IMR-90 (cell line): Measurements from ENCODE around the gene PRPF6. TPM values are rescaled to one million over a fixed set of nuclear protein-coding genes. Genes with fewer than 3 reads are reported as not detected.

Source experiments
- ATAC-seq: fragments of 200-7000 bp; cut with Tn5 transposase; 2 replicates; pipeline ENCODE4 v1.9.1; 2020; ENCODE audit warnings: low read depth, mild to moderate bottlenecking, moderate library complexity
- BruUV-seq: library from RNA; stranded (reverse); fragments of 400-500 nt; replicated peaks from 2 replicates; lab custom pipeline; 2021; lab: Mats Ljungman, UMichigan
- CTCF ChIA-PET: fragments of 300-600 bp; formaldehyde crosslinking; extraction: SDS; loops from one replicate; lab custom pipeline; 2021; ENCODE audit warnings: antibody characterized with exemption; lab: Yijun Ruan, JAX
- POLR2A ChIA-PET: fragments of 300-600 bp; sonication (Branson Sonifier 250); formaldehyde crosslinking; loops from one replicate; lab custom pipeline; 2022; ENCODE audit warnings: antibody characterized with exemption; ENCODE audit not compliant: unreplicated experiment; lab: Charles Lee
- DNase-seq: peaks from one replicate; pipeline ENCODE4 v3.0.0; 2013
- H2AFZ ChIP-seq: replicated peaks from 2 replicates; pipeline ENCODE3; 2013; ENCODE audit warnings: low read length, mild to moderate bottlenecking; ENCODE audit not compliant: poor library complexity
- H2AK5ac ChIP-seq: 2 replicates; pipeline ENCODE4 v1.6.1; 2013; ENCODE audit warnings: low read depth, low read length, inconsistent platforms
- H2AK9ac ChIP-seq: replicated peaks from 2 replicates; pipeline ENCODE3; 2013; ENCODE audit warnings: mild to moderate bottlenecking, low read depth, low read length, moderate library complexity; ENCODE audit not compliant: poor library complexity
- H2BK120ac ChIP-seq: 2 replicates; pipeline ENCODE4 v1.6.1; 2013; ENCODE audit warnings: low read depth, low read length, inconsistent platforms
- H2BK15ac ChIP-seq: 3 replicates; pipeline ENCODE4 v1.6.1; 2013; ENCODE audit warnings: low read depth, low read length, inconsistent platforms
- H2BK20ac ChIP-seq: 2 replicates; pipeline ENCODE4 v1.6.1; 2013; ENCODE audit warnings: low read depth, mild to moderate bottlenecking, inconsistent platforms, low read length, moderate library complexity
- H2BK5ac ChIP-seq: 2 replicates; pipeline ENCODE4 v1.6.1; 2013; ENCODE audit warnings: mild to moderate bottlenecking, low read depth, low read length, inconsistent platforms; ENCODE audit not compliant: poor library complexity, severe bottlenecking
- H3K14ac ChIP-seq: replicated peaks from 2 replicates; pipeline ENCODE4 v1.6.1; 2013; ENCODE audit warnings: low read depth, low read length, inconsistent platforms
- H3K18ac ChIP-seq: 2 replicates; pipeline ENCODE4 v1.6.1; 2013; ENCODE audit warnings: low read depth, low read length, control low read depth
- H3K23ac ChIP-seq: 2 replicates; pipeline ENCODE4 v1.6.1; 2013; ENCODE audit warnings: low read depth, low read length, inconsistent platforms
- H3K27ac ChIP-seq: 2 replicates; pipeline ENCODE4 v1.5.1; 2013; ENCODE audit warnings: mild to moderate bottlenecking, control low read depth, low read length; ENCODE audit not compliant: insufficient read depth
- H3K27me3 ChIP-seq: 2 replicates; pipeline ENCODE4 v1.6.1; 2013; ENCODE audit warnings: low read length; ENCODE audit not compliant: control insufficient read depth, insufficient read depth
- H3K36me3 ChIP-seq: 2 replicates; pipeline ENCODE4 v1.6.1; 2013; ENCODE audit warnings: low read length, mixed read lengths; ENCODE audit not compliant: control insufficient read depth, insufficient read depth
- H3K4ac ChIP-seq: 2 replicates; pipeline ENCODE4 v1.6.1; 2013; ENCODE audit warnings: low read depth, low read length, inconsistent platforms
- H3K4me1 ChIP-seq: 2 replicates; pipeline ENCODE4 v1.6.1; 2013; ENCODE audit warnings: low read length, mixed read lengths; ENCODE audit not compliant: control insufficient read depth, insufficient read depth
- H3K4me2 ChIP-seq: 2 replicates; pipeline ENCODE4 v1.6.1; 2013; ENCODE audit warnings: low read depth, mild to moderate bottlenecking, control low read depth, low read length, moderate library complexity
- H3K4me3 ChIP-seq: 2 replicates; pipeline ENCODE4 v1.5.1; 2013; ENCODE audit warnings: low read depth, mild to moderate bottlenecking, control low read depth, low read length, moderate library complexity; ENCODE audit not compliant: insufficient read depth
- H3K56ac ChIP-seq: 2 replicates; pipeline ENCODE4 v1.6.1; 2013; ENCODE audit warnings: low read length, inconsistent platforms; ENCODE audit not compliant: insufficient read depth; ENCODE audit errors: extremely low read depth
- H3K79me1 ChIP-seq, 2 experiments: 2 replicates each; pipeline ENCODE4 v1.6.1; 2013; ENCODE audit warnings: low read length in 2 of 2, inconsistent platforms in 1 of 2, low read depth in 1 of 2
- H3K9ac ChIP-seq: 2 replicates; pipeline ENCODE4 v1.6.1; 2013; ENCODE audit warnings: low read depth, low read length, control low read depth
- H3K9me1 ChIP-seq: 2 replicates; pipeline ENCODE4 v1.6.1; 2013; ENCODE audit warnings: low read length, inconsistent platforms; ENCODE audit not compliant: insufficient read depth
- H3K9me3 ChIP-seq: 2 replicates; pipeline ENCODE4 v1.6.1; 2013; ENCODE audit warnings: low read length; ENCODE audit not compliant: control insufficient read depth, insufficient read depth
- H4K20me1 ChIP-seq: 2 replicates; pipeline ENCODE4 v1.6.1; 2013; ENCODE audit warnings: low read length, inconsistent platforms; ENCODE audit not compliant: insufficient read depth
- H4K5ac ChIP-seq: 2 replicates; pipeline ENCODE4 v1.6.1; 2013; ENCODE audit warnings: mild to moderate bottlenecking, low read depth, low read length, control low read depth
- H4K8ac ChIP-seq, 2 experiments: 2 replicates each; pipeline ENCODE4 v1.6.1; 2013; ENCODE audit warnings: low read depth in 2 of 2, low read length in 2 of 2, control low read depth in 1 of 2, inconsistent platforms in 1 of 2
- H4K91ac ChIP-seq: 2 replicates; pipeline ENCODE4 v1.6.1; 2013; ENCODE audit warnings: low read depth, low read length, inconsistent platforms; ENCODE audit not compliant: insufficient read depth
- BHLHE40 ChIP-seq: fragments of 150-350 bp; IDR thresholded peaks from 2 replicates; pipeline ENCODE4 v1.6.1; 2016; ENCODE audit warnings: mild to moderate bottlenecking, low read depth, low read length
- FOS ChIP-seq: fragments of 150-350 bp; IDR thresholded peaks from 2 replicates; pipeline ENCODE4 v1.6.1; 2016; ENCODE audit warnings: low read depth, low read length
- MAFK ChIP-seq: IDR thresholded peaks from 2 replicates; pipeline ENCODE4 v1.6.1; 2012; ENCODE audit warnings: low read depth, low read length, improper control_type of control experiment
- MXI1 ChIP-seq: IDR thresholded peaks from 2 replicates; pipeline ENCODE4 v1.6.1; 2012; ENCODE audit warnings: low read depth, mild to moderate bottlenecking, low read length, moderate library complexity, borderline replicate concordance
- NFE2L2 ChIP-seq: fragments of 150-350 bp; IDR thresholded peaks from 2 replicates; pipeline ENCODE4 v1.6.1; 2016; ENCODE audit warnings: low read depth, mild to moderate bottlenecking, low read length
- POLR2A ChIP-seq: IDR thresholded peaks from 2 replicates; pipeline ENCODE4 v1.6.1; 2012; ENCODE audit warnings: mild to moderate bottlenecking, low read depth, low read length
- RAD21 ChIP-seq: IDR thresholded peaks from 2 replicates; pipeline ENCODE4 v1.6.1; 2012; ENCODE audit warnings: low read length, improper control_type of control experiment
- RCOR1 ChIP-seq: IDR thresholded peaks from 2 replicates; pipeline ENCODE4 v1.6.1; 2012; ENCODE audit warnings: mild to moderate bottlenecking, low read length, improper control_type of control experiment; ENCODE audit not compliant: insufficient replicate concordance
- RFX5 ChIP-seq: IDR thresholded peaks from 2 replicates; pipeline ENCODE4 v1.8.0; 2012; ENCODE audit warnings: low read depth, mild to moderate bottlenecking, low read length, moderate library complexity
- SMC3 ChIP-seq: fragments of 150-350 bp; IDR thresholded peaks from 2 replicates; pipeline ENCODE4 v1.6.1; 2016; ENCODE audit warnings: low read depth, mild to moderate bottlenecking, antibody characterized with exemption, low read length, moderate library complexity
- WGBS, 2 experiments: methylation state at CpG; one replicate each; pipeline versions ENCODE4 v1.1.5 to v1.1.7; 2013; ENCODE audit warnings: missing lambda C conversion rate in 2 of 2; ENCODE audit not compliant: insufficient read length in 1 of 2; ENCODE audit errors: extremely low coverage in 2 of 2; 5-methylcytosine and 5-hydroxymethylcytosine counted together
- dilution Hi-C: fragments of 300-500 bp; cut with HindIII; formaldehyde crosslinking; loops from one replicate; pipeline ENCODE4 v1.14.3; 2018; ENCODE audit warnings: low sequenced_read_pairs; ENCODE audit not compliant: unreplicated experiment
- in situ Hi-C: fragments of 300-500 bp; cut with MboI; formaldehyde crosslinking; loops from 3 replicates; pipeline ENCODE4 v1.14.3; 2019; ENCODE audit warnings: low sequenced_read_pairs, inconsistent platforms, mixed read lengths
- intact Hi-C: fragments of 100-400 bp; cut with micrococcal nuclease; formaldehyde crosslinking; loops from 2 replicates; pipeline ENCODE4 v1.10.0; 2022
- polyA plus RNA-seq, 3 experiments: library from polyadenylated mRNA; depleted of rRNA; stranded (reverse); fragments of >200 nt; gene quantifications; 2 replicates each; pipeline ENCODE4 v1.2.3, GENCODE V29; 2012; ENCODE audit warnings: low replicate concordance in 1 of 3
- total RNA-seq: library from RNA; depleted of rRNA; stranded (reverse); fragments of >200 nt; gene quantifications from 2 replicates; pipeline ENCODE4 v1.2.3, GENCODE V29; 2012
- TF ChIP-seq, protein P1 (sequence below): fragments of 150-350 bp; IDR thresholded peaks from 2 replicates; pipeline ENCODE4 v1.6.1; 2017; ENCODE audit warnings: mild to moderate bottlenecking, antibody characterized with exemption, low read length, low read depth
- TF ChIP-seq, protein P2 (sequence below): fragments of 150-350 bp; IDR thresholded peaks from 2 replicates; pipeline ENCODE4 v1.6.1; 2016; ENCODE audit warnings: low read depth, mild to moderate bottlenecking, low read length, moderate library complexity, borderline replicate concordance
- TF ChIP-seq, protein P3 (sequence below): conservative IDR thresholded peaks from 2 replicates; pipeline ENCODE4 v1.5.1; 2012; ENCODE audit warnings: mild to moderate bottlenecking, low read depth, low read length, improper control_type of control experiment

PRPF6 gene
- total and polyA plus RNA-seq, 2 of the 4 experiments (the other 2 are of a cell fraction), result 43.5 to 71.3 TPM

DNA sequence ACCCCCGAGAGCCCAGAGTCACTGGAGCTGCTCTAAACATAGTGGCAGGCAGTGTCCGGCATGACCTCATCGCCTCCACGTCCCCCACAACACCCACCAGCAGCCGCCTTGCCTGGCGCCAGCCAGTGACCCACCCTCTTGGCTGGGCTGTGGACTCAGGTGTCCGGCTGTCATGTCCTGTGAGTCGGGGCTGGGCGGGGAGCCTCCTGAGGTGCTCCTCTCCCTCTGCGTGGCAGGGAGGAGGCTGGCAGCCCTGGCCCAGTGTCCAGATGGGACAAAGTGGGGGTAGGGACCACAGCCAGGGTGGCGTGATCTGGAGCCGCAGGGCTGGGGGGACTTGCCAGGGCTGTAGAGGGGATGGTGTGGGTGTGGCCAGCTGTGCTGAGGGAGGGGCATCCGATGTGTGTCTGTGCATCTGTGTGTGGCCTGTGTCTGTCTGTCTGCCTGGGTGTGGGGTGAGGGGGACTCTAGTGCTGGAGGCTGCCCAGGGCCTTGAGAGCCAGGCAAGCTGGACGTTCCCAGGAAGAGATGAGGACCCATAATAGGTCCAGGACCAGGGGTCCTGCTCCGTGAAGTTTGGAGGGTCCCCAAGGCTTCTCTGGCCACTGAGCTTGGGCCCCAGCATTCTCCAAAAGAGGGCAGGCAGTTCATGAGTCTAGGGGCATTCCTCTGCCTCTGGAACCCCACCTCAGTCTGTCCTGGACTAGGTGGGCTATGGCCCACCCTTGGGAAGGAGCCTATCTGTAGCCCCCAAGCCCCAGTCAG is 70.8 kb downstream of the PRPF6 start:
- H3K36me3 ChIP-seq, result no peaks in the 10 kb centered on the region
- in situ Hi-C loops (no loop called here), dilution Hi-C loops (no loop called here), intact Hi-C loops (no loop called here)
- no peak overlapping the region for H3K14ac ChIP-seq
- DNase-seq (no peak), ATAC-seq (no peak)
- BruUV-seq, result no TSS peak
- no peak overlapping the region for H3K4me2 ChIP-seq
- CTCF ChIA-PET, result no interaction called here
- no peaks in the 10 kb centered on the region for H3K9me3 ChIP-seq
- no peak overlapping the region for H3K56ac ChIP-seq
- H4K8ac ChIP-seq, result no peak overlapping the region
- no peak overlapping the region for H2AK9ac ChIP-seq
- H3K4me3 ChIP-seq, result no peak overlapping the region
- H2BK15ac ChIP-seq, result no peak overlapping the region
- H2AK5ac ChIP-seq, result no peak overlapping the region
- no peak overlapping the region for H2BK120ac ChIP-seq
- H3K4me1 ChIP-seq, result no peaks in the 10 kb centered on the region; the same call in 1 of the 2 replicates
- TF ChIP-seq, protein P1, sequence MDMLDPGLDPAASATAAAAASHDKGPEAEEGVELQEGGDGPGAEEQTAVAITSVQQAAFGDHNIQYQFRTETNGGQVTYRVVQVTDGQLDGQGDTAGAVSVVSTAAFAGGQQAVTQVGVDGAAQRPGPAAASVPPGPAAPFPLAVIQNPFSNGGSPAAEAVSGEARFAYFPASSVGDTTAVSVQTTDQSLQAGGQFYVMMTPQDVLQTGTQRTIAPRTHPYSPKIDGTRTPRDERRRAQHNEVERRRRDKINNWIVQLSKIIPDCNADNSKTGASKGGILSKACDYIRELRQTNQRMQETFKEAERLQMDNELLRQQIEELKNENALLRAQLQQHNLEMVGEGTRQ, result no peak
- TF ChIP-seq MXI1, result no peak
- no peak for TF ChIP-seq POLR2A
- TF ChIP-seq, protein P2, sequence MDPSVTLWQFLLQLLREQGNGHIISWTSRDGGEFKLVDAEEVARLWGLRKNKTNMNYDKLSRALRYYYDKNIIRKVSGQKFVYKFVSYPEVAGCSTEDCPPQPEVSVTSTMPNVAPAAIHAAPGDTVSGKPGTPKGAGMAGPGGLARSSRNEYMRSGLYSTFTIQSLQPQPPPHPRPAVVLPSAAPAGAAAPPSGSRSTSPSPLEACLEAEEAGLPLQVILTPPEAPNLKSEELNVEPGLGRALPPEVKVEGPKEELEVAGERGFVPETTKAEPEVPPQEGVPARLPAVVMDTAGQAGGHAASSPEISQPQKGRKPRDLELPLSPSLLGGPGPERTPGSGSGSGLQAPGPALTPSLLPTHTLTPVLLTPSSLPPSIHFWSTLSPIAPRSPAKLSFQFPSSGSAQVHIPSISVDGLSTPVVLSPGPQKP, result no peak
- no peak for TF ChIP-seq SMC3
- TF ChIP-seq MAFK, result no peak
- TF ChIP-seq BHLHE40, result no peak
- no peak for TF ChIP-seq RAD21
- TF ChIP-seq, protein P3, sequence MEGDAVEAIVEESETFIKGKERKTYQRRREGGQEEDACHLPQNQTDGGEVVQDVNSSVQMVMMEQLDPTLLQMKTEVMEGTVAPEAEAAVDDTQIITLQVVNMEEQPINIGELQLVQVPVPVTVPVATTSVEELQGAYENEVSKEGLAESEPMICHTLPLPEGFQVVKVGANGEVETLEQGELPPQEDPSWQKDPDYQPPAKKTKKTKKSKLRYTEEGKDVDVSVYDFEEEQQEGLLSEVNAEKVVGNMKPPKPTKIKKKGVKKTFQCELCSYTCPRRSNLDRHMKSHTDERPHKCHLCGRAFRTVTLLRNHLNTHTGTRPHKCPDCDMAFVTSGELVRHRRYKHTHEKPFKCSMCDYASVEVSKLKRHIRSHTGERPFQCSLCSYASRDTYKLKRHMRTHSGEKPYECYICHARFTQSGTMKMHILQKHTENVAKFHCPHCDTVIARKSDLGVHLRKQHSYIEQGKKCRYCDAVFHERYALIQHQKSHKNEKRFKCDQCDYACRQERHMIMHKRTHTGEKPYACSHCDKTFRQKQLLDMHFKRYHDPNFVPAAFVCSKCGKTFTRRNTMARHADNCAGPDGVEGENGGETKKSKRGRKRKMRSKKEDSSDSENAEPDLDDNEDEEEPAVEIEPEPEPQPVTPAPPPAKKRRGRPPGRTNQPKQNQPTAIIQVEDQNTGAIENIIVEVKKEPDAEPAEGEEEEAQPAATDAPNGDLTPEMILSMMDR, result no peak
- TF ChIP-seq NFE2L2, result no peak
- TF ChIP-seq RFX5, result no peak
- no peak for TF ChIP-seq RCOR1
- no peak for TF ChIP-seq FOS
- H3K9me1 ChIP-seq, result no peaks in the 10 kb centered on the region
- no peak overlapping the region for H3K9ac ChIP-seq
- H3K27ac ChIP-seq, result no peak overlapping the region
- no peak overlapping the region for H2AFZ ChIP-seq
- POLR2A ChIA-PET, result no interaction called here
- no peak overlapping the region for H3K18ac ChIP-seq
- H3K79me1 ChIP-seq, result no peaks in the 10 kb centered on the region
- WGBS, 2 experiments, result 38% methylated on average over 4 of the region's 15 CpGs; no CpG with 5 or more reads in 1 of the 2 experiments
- no peak overlapping the region for H4K91ac ChIP-seq
- H3K23ac ChIP-seq, result no peak overlapping the region
- H2BK20ac ChIP-seq, result no peak overlapping the region
- peaks cover 50% of the 10 kb centered on the region for H3K27me3 ChIP-seq
- H4K20me1 ChIP-seq, result no peaks in the 10 kb centered on the region
- H3K4ac ChIP-seq, result no peak overlapping the region
- H4K5ac ChIP-seq, result no peak overlapping the region
- no peak overlapping the region for H2BK5ac ChIP-seq
